Skin epidermis (tissue), 12 donors: ENCODE results near the gene EID2B.

ENCODE experiments used
- H3K27ac ChIP-seq, 21 experiments: fragments of 200-600 bp; sonication (generic) in 11 of 21; one replicate each; pipeline ENCODE4 v1.5.0; 2020; ENCODE audit warnings: mild to moderate bottlenecking in 3 of 21, inconsistent platforms in 2 of 21, moderate library complexity in 2 of 21
- H3K4me3 ChIP-seq, 7 experiments: fragments of 200-600 bp; sonication (generic) in 2 of 7; one replicate each; pipeline ENCODE4 v1.5.0; 2020; ENCODE audit warnings: inconsistent platforms in 2 of 7, mild to moderate bottlenecking in 2 of 7, moderate library complexity in 1 of 7

The EID2B gene

DNA sequence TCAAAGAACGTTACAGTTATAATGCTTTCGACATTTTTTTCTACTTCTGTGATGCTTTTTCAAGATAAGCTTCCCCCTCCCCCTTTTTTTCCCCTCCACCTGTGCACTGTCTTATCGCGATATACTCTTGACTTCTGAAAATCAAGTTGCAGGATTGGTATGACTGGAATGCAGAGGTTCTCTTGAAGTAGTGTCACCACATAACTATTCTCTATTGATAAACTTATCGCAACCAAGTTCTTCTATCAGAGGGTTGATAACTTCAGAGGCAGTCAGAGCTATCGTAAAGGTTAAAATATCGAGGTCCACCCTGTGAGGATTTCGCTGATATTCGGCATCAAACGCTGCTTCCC lies 6.5 kb upstream of the EID2B start:
- Histone ChIP-seq H3K4me3 (peak overlapping the region; percentile 48 to 86 (median 75)), H3K27ac (peak overlapping the region; percentile 67 to 97 (median 90))

- H3K27ac ChIP-seq: no peak overlapping the region
- no peak overlapping the region for H3K4me3 ChIP-seq
Measured at GRCh38 chr19:39533791-39534190, 1.1 kb upstream of the EID2B start.

GRCh38 chr19:39533003-39533512 lies 406 bp upstream of the EID2B start:
- Histone ChIP-seq H3K27ac (peak overlapping the region in 1 of 21 experiments; percentile 68), H3K4me3 (peak overlapping the region in 5 of 7 experiments; percentile 46 to 93 (median 80))

DNA sequence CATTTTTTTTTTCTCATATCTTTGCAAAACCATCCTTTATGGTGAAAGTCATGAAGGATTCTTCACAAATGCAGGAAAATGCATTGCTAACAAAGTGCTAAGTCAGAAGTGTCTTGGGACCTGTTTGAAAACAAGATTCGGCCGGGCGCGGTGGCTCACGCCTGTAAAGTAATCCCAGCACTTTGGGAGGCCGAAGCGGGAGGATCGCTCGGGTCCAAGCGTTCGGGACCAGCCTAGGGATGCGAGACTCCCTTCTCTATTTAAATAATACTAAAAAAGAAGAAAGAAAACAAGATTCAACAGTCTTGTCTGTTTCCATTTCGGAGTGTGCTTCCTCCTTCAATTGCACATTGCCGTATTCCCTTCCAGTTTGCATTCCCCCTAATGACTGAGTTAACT lies 819 bp downstream of the EID2B start:
- Histone ChIP-seq H3K4me3 (peak overlapping the region; percentile 46 to 93 (median 80)), H3K27ac (peak overlapping the region in 19 of 21 experiments; percentile 37 to 88 (median 78))

- H3K4me3 ChIP-seq: no peak overlapping the region
- H3K27ac ChIP-seq: no peak overlapping the region
Measured at GRCh38 chr19:39525205-39525604, 7.4 kb downstream of the EID2B start.

DNA sequence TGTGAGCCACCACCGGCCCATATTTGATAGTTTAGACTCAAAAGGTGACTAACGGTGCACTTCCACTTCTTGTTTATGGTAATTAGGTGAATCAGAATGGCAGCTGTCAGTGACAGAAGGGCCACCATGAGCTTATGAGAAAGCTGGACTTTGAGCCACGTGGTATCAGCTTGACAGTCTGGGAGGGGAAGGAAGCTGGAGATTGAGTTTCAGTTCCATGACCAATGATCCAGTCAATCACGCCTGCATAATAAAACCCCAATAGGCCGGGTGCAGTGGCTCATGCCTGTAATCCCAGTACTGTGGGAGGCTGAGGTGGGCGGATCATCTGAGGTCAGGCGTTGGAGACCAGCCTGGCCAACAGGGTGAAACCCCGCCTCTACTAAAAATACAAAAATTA lies 8.2 kb downstream of the EID2B start:
- no peak overlapping the region for H3K4me3 ChIP-seq
- H3K27ac ChIP-seq: no peak overlapping the region

DNA sequence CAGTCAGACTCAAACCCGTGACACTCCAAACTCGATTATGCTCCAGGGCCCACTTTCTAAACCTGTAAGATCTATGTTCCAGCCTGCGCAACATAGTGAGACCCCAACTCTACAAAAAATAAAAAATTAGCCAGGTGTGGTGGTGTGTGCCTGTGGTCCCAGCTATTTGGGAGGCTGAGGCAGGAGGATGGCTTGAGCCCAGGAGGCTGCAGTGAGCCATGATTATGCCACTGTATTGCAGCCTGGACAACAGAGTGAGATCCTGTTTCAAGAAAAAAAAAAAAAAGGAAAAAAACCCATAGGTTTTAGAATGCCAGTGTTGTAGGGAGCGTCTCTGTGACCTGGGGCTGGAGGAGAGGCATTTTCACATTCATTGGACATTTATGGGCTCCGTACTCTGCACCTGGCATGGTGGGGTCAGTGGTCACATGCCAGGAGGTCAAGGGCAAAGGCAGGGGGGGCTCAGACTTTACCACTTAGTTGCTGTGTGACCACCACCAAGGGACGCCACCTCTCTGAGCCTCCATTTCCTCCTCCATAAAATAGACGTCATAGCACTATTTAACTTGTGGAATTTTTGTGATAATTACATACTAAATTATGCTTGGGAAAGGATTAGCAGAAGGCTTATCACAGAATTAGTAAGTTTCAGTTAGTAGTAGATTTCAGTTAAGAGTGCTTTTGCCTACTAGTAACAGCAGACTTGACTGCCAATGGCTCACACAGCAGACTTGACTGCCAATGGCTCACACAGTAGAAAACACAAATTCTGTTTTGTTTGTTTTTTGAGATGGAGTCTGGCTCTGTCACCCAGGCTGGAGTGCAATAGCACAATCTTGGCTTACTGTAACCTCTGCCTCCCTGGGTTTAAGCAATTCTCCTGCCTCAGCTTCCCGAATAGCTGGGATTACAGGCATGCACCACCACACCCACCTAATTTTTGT lies 11.8 kb downstream of the EID2B start:
- H3K4me3 ChIP-seq: no peak overlapping the region
- H3K27ac ChIP-seq: no peak overlapping the region

- H3K4me3 ChIP-seq: no peak overlapping the region
- H3K27ac ChIP-seq: no peak overlapping the region
Measured at GRCh38 chr19:39518975-39519374, 13.7 kb downstream of the EID2B start.

DNA sequence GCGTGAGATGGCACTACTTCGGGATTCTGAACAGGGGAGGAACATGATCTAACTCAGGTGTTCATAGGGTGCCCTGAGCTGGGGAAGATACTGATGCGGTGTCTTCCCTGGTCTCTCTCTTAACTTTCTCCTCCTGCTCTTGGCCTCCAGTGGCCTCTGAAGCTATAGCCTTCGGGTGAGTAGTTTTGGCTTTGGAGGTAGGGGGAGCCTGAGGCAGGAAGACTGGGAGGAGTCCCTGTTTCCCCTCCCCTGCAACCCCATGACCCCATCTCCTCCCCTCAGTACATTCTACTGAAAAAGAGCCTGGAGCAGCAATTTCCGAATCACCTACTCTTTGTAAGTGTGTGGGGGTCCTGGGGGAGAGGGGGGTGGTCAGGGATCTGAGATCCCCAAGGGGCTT lies 14.2 kb downstream of the EID2B start:
- Histone ChIP-seq H3K4me3 (no peak overlapping the region), H3K27ac (no peak overlapping the region)

GRCh38 chr19:39517432-39517831 lies 15.2 kb downstream of the EID2B start:
- Histone ChIP-seq H3K27ac (no peak overlapping the region), H3K4me3 (no peak overlapping the region)

DNA sequence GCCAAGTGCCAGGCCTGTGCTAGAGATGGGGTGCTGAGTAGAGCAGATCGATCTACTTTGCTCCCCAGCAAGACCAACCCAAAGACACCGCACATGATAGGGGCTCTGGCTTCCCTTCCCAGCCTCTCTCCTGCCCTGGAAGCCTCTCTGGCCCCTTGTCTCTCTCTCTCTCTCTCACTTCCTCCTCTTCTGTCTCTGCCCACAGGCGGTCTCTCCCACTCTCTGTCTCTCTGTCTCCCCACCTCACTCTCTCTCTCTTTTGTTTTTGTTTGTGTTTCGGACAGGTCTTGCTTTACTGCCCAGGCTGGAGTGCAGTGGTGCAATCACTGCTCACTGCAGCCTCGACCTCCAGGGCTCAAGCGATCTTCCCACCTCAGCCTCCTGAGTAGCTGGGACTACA lies 16.4 kb downstream of the EID2B start:
- Histone ChIP-seq H3K27ac (no peak overlapping the region), H3K4me3 (peak overlapping the region in 1 of 7 experiments; percentile 25)

- peak overlapping the region in 5 of 7 experiments; percentile 0 to 25 (median 6) for H3K4me3 ChIP-seq
- H3K27ac ChIP-seq: no peak overlapping the region
Measured at GRCh38 chr19:39515551-39516191, 17.0 kb downstream of the EID2B start.

DNA sequence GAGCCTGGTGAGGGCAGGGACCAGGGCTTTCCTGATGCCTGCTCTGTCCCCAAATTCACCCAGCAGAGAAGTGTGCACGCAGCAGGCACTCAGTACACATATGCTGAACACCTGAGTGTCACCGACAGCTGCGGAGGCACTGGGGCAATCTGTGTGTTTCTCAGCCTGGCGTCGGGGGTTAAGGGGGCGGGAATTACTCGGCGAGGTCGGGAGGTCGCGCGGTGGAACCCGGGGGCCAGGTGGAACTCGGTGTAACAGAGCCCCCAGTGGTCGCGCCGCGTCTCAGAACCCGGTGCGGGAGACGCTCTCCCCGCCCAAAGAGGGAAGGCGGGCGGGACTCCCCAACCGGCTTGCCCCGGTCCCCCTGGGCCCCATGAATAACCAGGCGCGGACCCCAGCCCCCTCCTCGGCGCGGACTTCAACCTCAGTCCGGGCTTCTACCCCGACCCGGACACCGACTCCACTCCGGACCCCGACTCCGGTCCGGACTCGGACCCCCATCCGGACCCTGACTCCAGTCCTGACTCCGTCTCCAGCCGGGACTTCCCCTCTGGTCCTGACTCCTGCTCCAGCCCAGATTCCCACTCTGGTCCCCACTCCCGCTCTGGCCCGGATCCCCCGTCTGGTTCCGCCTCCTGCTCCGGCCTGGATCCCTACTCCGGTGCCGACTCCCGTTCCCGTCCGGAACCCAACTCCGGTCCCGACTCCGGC lies 17.7 kb downstream of the EID2B start, which contains the start of gene SELENOV:
Gene SELENOV (plus strand): TSS at position 300 of the 711 bp plus-strand sequence. CDS start 74 bp downstream, at position 374.
- Histone ChIP-seq H3K27ac (no peak within 1 kb of the TSS), H3K4me3 (peak within 1 kb of the TSS in 5 of 7 experiments; percentile 0 to 25 (median 6))

GRCh38 chr19:39512988-39513387 lies 19.7 kb downstream of the EID2B start:
- Histone ChIP-seq H3K27ac (no peak overlapping the region), H3K4me3 (no peak overlapping the region)

DNA sequence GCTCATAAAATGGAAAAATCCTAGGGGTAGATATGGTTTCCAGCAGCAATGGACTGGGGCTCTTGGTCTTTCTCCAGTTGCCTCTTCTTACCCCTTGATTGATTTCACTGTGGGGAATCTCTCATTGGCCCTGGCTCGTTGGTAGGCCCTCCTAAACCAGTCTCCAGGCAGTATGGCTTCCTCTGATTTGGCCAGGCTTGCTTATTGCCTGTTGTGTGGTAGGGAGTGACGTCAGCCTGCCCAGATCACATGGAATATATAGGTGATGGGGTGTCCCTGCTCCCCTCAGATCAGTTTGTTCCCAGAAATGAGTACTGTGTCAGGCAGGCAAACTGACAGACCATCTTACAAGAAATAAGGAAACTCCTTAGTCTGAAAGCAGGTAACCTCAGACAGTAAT lies 23.4 kb downstream of the EID2B start:
- Histone ChIP-seq H3K4me3 (no peak overlapping the region), H3K27ac (no peak overlapping the region)

DNA sequence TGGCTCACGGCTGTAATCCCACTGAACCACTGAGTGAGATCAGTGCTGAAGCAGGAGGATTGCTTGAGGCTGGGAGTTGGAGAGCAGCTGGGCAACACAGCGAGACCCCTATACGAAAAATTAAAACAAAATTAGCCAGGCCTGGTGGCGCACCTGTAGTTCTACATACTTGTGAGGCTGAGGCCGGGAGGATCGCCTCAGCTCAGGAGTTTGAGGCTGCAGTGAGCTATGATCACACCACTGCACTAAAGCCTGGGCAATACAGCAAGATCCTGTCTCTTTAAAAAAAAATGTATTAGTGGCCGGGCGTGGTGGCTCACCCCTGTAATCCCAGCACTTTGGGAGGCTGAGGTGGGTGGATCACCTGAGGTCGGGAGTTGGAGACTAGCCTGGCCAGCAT lies 24.0 kb downstream of the EID2B start:
- H3K4me3 ChIP-seq: no peak overlapping the region
- H3K27ac ChIP-seq: no peak overlapping the region

- peak overlapping the region in 6 of 7 experiments; percentile 23 to 42 (median 35) for H3K4me3 ChIP-seq
- no peak overlapping the region for H3K27ac ChIP-seq
Measured at GRCh38 chr19:39507715-39508364, 24.8 kb downstream of the EID2B start.

DNA sequence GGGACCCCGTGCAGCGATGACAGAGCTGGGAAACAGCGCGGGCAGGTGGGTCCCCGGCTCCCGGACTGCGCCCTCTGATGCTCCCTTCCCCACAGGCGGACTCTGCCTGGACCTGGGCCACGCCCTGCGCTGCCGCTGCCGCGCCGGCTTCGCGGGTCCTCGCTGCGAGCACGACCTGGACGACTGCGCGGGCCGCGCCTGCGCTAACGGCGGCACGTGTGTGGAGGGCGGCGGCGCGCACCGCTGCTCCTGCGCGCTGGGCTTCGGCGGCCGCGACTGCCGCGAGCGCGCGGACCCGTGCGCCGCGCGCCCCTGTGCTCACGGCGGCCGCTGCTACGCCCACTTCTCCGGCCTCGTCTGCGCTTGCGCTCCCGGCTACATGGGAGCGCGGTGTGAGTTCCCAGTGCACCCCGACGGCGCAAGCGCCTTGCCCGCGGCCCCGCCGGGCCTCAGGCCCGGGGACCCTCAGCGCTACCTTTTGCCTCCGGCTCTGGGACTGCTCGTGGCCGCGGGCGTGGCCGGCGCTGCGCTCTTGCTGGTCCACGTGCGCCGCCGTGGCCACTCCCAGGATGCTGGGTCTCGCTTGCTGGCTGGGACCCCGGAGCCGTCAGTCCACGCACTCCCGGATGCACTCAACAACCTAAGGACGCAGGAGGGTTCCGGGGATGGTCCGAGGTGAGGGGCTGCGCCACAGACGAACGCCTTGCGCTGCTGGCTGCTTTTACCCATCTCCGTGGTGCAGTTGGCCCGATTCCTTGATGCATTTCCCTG lies 25.5 kb downstream of the EID2B start:
- no peak overlapping the region for H3K27ac ChIP-seq
- H3K4me3 ChIP-seq: peak overlapping the region; percentile 12 to 42 (median 34)

DNA sequence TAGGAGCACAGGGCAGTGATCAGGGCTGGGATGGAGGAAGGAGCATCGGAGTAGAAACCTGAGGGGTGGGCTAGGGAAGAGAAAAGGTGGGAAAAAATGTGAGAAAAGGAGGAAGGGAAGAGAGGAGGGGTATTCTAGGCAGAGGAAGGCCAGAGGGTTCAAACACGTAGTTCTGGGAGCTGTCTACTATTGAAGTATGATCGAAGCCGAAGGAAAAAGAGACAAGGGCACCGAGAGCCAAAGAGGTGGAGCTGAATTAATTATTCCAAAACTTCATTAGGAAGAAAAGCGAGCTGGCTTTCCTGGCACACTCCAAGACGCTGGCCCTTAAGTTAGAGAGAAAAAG lies 26.1 kb downstream of the EID2B start:
- no peak overlapping the region for H3K27ac ChIP-seq
- peak overlapping the region in 2 of 7 experiments; percentile 36 to 42 for H3K4me3 ChIP-seq
